OCI-LY1 (cell line): Measurements from ENCODE around the gene EIF6.

Experiments
- CTCF ChIP-seq: fragments of 200-600 bp; sonication (generic), shearing (Covaris generic); IDR thresholded peaks from 2 replicates; pipeline ENCODE4 v1.5.1; 2017; ENCODE audit warnings: mild to moderate bottlenecking, antibody characterized with exemption, low read length, moderate library complexity, mixed read lengths
- EZH2 ChIP-seq: fragments of 200-600 bp; sonication (generic), shearing (Covaris generic); IDR thresholded peaks from 2 replicates; pipeline ENCODE4 v1.8.0; 2017; ENCODE audit warnings: borderline replicate concordance, mixed run types, mild to moderate bottlenecking, antibody characterized with exemption, low read length, moderate library complexity, mixed read lengths

- TF ChIP-seq CTCF: no peak
- TF ChIP-seq EZH2: no peak
Measured at GRCh38 chr20:35273449-35274171, 11.0 kb downstream of the EIF6 start.
